ENCODE results near the gene WFIKKN1. TPM values are rescaled to one million over a fixed set of nuclear protein-coding genes. Genes with fewer than 3 reads are reported as not detected.
A peak's percentile ranks its signal among the peaks of the same experiment; 100 is the strongest.

Gene WFIKKN1
- total RNA-seq, 1 donor from 2014 or later: 1.2 TPM

GRCh38 chr16:627454-628239, 3.1 kb upstream of the WFIKKN1 start:
- intact Hi-C loops (cut with DNase I): no loop called here
- DNase-seq: peak; percentile 88
- Histone ChIP-seq H3K4me1 (peaks cover 45% of the 10 kb centered on the region), H3K9me3 (no peaks in the 10 kb centered on the region), H3K4me3 (no peak overlapping the region), H3K27ac (peak overlapping the region; percentile 64), H3K36me3 (peaks cover 45% of the 10 kb centered on the region), H3K27me3 (ENCODE audit: low read depth) (no peaks in the 10 kb centered on the region)
- no peak for TF ChIP-seq CTCF (IDR thresholded peaks at IDR 0.05)
- ATAC-seq: peak; percentile 77 to 79

- DNase-seq: no peak
- no peaks in the 10 kb centered on the region for H3K27me3 ChIP-seq (ENCODE audit: low read depth)
- H3K4me3 ChIP-seq: no peak overlapping the region
- no peak for TF ChIP-seq CTCF (IDR thresholded peaks at IDR 0.05)
- ATAC-seq: no peak
- peak overlapping the region; percentile 64 for H3K27ac ChIP-seq
- peaks cover 43% of the 10 kb centered on the region for H3K4me1 ChIP-seq
- intact Hi-C loops (cut with DNase I): no loop called here
- peaks cover 50% of the 10 kb centered on the region for H3K36me3 ChIP-seq
- H3K9me3 ChIP-seq: no peaks in the 10 kb centered on the region
These were observed 2.3 kb upstream of the WFIKKN1 start for GRCh38 chr16:628321-629061.

- Histone ChIP-seq H3K4me1 (peaks cover 43% of the 10 kb centered on the region), H3K27me3 (ENCODE audit: low read depth) (no peaks in the 10 kb centered on the region), H3K4me3 (no peak overlapping the region), H3K9me3 (no peaks in the 10 kb centered on the region), H3K36me3 (peaks cover 50% of the 10 kb centered on the region), H3K27ac (peak overlapping the region; percentile 68)
- DNase-seq (no peak), ATAC-seq (no peak)
- intact Hi-C loops (cut with DNase I): no loop called here
- TF ChIP-seq CTCF (IDR thresholded peaks at IDR 0.05): no peak
These were observed 1.5 kb upstream of the WFIKKN1 start for GRCh38 chr16:629185-629832.

GRCh38 chr16:629833-630248, 944 bp upstream of the WFIKKN1 start:
- intact Hi-C loops (cut with DNase I): no loop called here
- ATAC-seq (peak in 1 of 2 donors; percentile 1), DNase-seq (no peak)
- Histone ChIP-seq H3K9me3 (no peaks in the 10 kb centered on the region), H3K36me3 (peaks cover 48% of the 10 kb centered on the region), H3K27ac (peak overlapping the region; percentile 68), H3K27me3 (ENCODE audit: low read depth) (no peaks in the 10 kb centered on the region), H3K4me1 (peaks cover 46% of the 10 kb centered on the region), H3K4me3 (peak overlapping the region; percentile 8)
- TF ChIP-seq CTCF (IDR thresholded peaks at IDR 0.05): no peak

GRCh38 chr16:630249-630814, 453 bp upstream of the WFIKKN1 start:
- TF ChIP-seq CTCF (IDR thresholded peaks at IDR 0.05): no peak
- Histone ChIP-seq H3K27ac (peak overlapping the region; percentile 68), H3K36me3 (peaks cover 43% of the 10 kb centered on the region), H3K9me3 (no peaks in the 10 kb centered on the region), H3K4me1 (peaks cover 51% of the 10 kb centered on the region), H3K4me3 (peak overlapping the region; percentile 8), H3K27me3 (ENCODE audit: low read depth) (no peaks in the 10 kb centered on the region)
- no peak for DNase-seq
- no peak for ATAC-seq
- intact Hi-C loops (cut with DNase I): no loop called here

Measured in lower lobe of right lung (tissue), 2 donors.